Subcutaneous abdominal adipose tissue (tissue), 5 donors: ENCODE results near the gene SPIN2B.
"Not testable (repeated sequence)": the region's sequence is repeated elsewhere in the genome, so short reads cannot be mapped to it uniquely, and the experiment has no call there.

Experiments
- H3K27ac ChIP-seq: one replicate; pipeline ENCODE4 v1.7.0; 2013; ENCODE audit warnings: low read depth, mild to moderate bottlenecking, inconsistent platforms, low read length, moderate library complexity
- H3K27me3 ChIP-seq, 5 donors: one replicate each; pipeline ENCODE4 v1.7.0; 2013; ENCODE audit warnings: low read length in 5 of 5, inconsistent platforms in 1 of 5; ENCODE audit not compliant: control insufficient read depth in 5 of 5, insufficient read depth in 4 of 5
- H3K36me3 ChIP-seq, 5 donors: one replicate each; pipeline ENCODE4 v1.7.0; 2013; ENCODE audit warnings: low read length in 5 of 5; ENCODE audit not compliant: control insufficient read depth in 5 of 5, insufficient read depth in 5 of 5
- H3K4me1 ChIP-seq, 5 donors: one replicate each; pipeline ENCODE4 v1.7.0; 2013; ENCODE audit warnings: low read length in 5 of 5, mild to moderate bottlenecking in 3 of 5, moderate library complexity in 1 of 5; ENCODE audit not compliant: control insufficient read depth in 5 of 5, insufficient read depth in 5 of 5
- H3K4me3 ChIP-seq, 5 donors: one replicate each; pipeline ENCODE4 v1.7.0; 2013; ENCODE audit warnings: low read length in 5 of 5, low read depth in 1 of 5
- H3K9ac ChIP-seq, 5 donors: one replicate each; pipeline ENCODE4 v1.7.0; 2013; ENCODE audit warnings: low read length in 5 of 5, mild to moderate bottlenecking in 4 of 5, moderate library complexity in 3 of 5
- H3K9me3 ChIP-seq, 5 donors: one replicate each; pipeline ENCODE4 v1.7.0; 2013; ENCODE audit warnings: low read length in 5 of 5; ENCODE audit not compliant: control insufficient read depth in 5 of 5
- donor health status: healthy.
- donor health status: healthy.
- donor health status: healthy.
- donor health status: healthy.
- donor health status: healthy.

Gene SPIN2B

DNA sequence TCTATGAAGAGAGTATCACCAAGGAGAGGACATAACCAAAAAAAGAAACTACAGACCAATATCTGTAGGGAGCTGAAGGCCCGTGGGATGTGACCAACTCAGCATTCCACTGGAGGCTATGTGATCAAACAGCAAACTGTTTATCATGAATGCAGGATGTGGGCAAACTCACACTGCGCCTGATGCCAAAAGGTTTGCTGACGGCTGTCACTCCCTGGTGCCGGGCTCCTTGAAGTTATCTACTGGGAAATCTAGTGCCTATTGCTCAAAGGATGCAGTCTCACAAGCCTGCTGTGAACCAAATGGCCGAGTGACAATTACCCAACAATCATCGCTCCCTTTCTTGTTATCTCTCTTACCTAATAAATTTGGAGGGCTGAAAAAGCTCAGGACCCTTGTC lies 18.4 kb downstream of the SPIN2B start:
- not testable (repeated sequence) for H3K27ac ChIP-seq, H3K27me3 ChIP-seq, H3K9ac ChIP-seq, H3K4me3 ChIP-seq, H3K4me1 ChIP-seq, H3K36me3 ChIP-seq
- peaks cover 0 to 16% (median 4%) of the 10 kb centered on the region in 5 donors for H3K9me3 ChIP-seq

DNA sequence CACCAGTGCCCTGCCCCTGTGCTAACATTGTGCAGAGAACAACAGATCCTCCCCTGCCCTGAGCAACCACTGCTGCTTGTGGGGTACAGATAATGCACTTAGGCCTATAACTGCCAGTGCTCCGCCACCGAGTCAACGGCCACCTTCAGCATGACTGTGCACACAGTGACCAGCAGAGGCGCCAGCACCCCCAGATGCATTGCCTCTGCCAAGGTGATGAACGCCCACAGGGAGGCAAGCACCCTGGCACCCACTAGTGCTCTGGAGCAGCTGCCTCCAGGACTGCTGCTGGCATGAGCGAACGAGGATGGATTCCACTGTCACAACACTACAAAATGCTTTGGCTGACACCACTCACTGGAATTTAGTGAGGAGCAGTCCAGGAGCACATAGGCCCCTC lies 38.2 kb downstream of the SPIN2B start:
- H3K9ac ChIP-seq, result no peak overlapping the region
- H3K27me3 ChIP-seq, result peaks cover 0 to 8% (median 5%) of the 10 kb centered on the region in 5 donors
- peaks cover 5 to 10% (median 8%) of the 10 kb centered on the region in 5 donors for H3K9me3 ChIP-seq
- peaks cover 0 to 10% (median 8%) of the 10 kb centered on the region in 5 donors for H3K36me3 ChIP-seq
- no peak overlapping the region for H3K4me3 ChIP-seq
- H3K27ac ChIP-seq, result no peak overlapping the region
- H3K4me1 ChIP-seq, result no peaks in the 10 kb centered on the region

DNA sequence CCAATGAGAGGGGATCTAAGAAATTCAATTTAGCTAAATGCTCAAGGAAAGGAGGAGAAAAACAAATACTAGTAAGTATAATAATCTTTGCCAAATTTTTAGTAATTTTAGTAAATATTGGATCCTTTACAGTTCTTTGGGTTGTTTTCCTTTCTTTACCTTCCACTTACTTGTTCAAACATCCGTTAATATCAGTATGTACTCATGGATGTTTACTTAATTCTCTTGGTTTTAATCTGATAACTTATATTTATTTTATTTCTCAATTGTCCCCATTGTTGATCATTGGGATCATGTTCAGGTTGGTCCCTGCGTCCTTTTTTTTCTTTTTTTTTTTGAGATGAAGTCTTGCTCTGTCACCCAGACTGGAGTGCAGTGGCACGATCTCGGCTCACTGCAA lies 46.9 kb downstream of the SPIN2B start:
- Histone ChIP-seq H3K27me3 (peaks cover 0 to 16% (median 4%) of the 10 kb centered on the region in 5 donors), H3K36me3 (no peaks in the 10 kb centered on the region), H3K9ac (no peak overlapping the region)

DNA sequence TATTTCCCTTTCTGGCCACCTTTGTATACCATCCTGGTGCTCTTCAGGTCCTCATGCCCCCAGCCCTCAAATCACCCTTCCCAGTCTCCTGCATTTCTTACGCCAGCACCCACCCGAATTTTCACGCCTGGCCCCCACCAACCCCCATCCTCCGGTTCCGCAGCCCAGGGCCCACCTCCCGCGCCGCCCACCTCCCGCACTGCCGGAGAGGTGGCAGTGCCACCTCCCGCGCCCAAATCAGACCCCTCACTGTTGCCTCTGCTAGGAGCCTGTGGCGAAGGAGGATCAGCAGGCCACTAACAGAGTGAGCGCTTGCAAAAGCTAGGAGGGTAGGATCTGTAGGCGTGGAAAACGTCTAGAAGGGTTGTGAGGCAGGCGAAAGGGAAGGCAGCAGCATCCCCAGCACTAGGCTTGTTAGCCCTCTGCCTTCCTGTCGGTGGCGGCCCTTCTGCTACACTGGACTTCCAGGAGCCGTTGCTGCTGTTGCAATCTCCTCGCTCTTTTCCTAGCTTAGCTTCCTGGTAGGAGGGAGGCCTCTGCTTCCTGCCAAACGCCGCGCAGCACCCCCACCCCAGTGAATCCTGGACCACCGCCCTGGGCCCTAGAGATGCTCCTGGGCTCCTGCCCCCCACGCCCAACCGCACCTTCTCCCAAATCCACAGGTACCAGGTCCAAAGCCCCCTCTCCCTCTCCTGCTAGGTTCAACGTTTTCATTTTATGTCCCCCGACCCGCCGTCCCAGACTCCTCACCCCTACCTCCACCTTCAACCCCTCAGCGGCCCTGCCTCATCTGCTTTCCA lies 51.0 kb downstream of the SPIN2B start:
- Histone ChIP-seq H3K4me1 (no peaks in the 10 kb centered on the region), H3K27me3 (peaks cover 0 to 26% (median 7%) of the 10 kb centered on the region in 5 donors), H3K9me3 (no peaks in the 10 kb centered on the region)

More for the DNA sequence above, 46.9 kb downstream of the SPIN2B start:
- Histone ChIP-seq H3K4me1 (no peaks in the 10 kb centered on the region), H3K4me3 (no peak overlapping the region), H3K27ac (no peak overlapping the region), H3K9me3 (no peaks in the 10 kb centered on the region)

More for the DNA sequence above, 51.0 kb downstream of the SPIN2B start:
- H3K27ac ChIP-seq, result no peak overlapping the region
- H3K4me3 ChIP-seq, result no peak overlapping the region
- H3K9ac ChIP-seq, result no peak overlapping the region
- no peaks in the 10 kb centered on the region for H3K36me3 ChIP-seq
